Left renal pelvis (tissue), 4 donors: ENCODE measurements around the gene ANKH. TPM values are rescaled to one million over a fixed set of nuclear protein-coding genes. Genes with fewer than 3 reads are reported as not detected.
"Not testable (repeated sequence)": the region's sequence is repeated elsewhere in the genome, so short reads cannot be mapped to it uniquely, and the experiment has no call there.

Experiments used
- DNase-seq, 4 donors: peaks; one replicate each; pipeline ENCODE4 v3.0.0-alpha.2; 2013; ENCODE audit warnings: low read depth in 4 of 4, low spot score in 3 of 4
- polyA plus RNA-seq, 4 donors: library from polyadenylated mRNA; unstranded; fragments of 120-200 nt; gene quantifications; one replicate each; pipeline ENCODE4 v1.2.1, GENCODE V29; 2013; ENCODE audit not compliant: insufficient read length in 4 of 4

ANKH gene
- polyA plus RNA-seq, 4 donors = 11.0 to 22.5 (median 15.8) TPM

DNA sequence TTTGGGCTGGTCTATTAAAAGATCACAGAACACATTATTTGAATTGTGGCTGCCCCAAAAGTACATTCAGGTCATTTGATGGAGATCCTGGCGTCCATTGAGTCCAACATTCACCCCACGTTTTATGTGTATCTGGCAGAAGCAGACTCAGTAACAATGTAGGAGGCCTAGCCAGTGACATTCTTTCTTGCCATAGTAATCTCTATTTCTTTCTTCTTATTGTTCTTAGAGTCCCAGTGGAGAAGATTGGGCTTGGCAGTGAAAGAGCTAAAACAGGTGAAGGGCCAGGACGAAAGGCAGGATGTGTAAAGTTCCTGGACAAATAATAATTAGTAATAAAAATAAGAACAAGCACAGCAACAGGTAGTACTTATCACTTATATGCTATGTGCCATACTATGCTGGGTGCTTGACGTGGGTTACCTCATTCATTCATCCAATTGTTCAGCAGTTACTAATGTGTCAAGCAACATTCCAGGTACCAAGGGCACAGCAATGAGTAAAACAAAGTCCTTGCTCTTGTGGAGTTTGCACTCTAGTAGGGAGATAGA is 12.6 kb upstream of the ANKH start:
- no peak for DNase-seq

DNA sequence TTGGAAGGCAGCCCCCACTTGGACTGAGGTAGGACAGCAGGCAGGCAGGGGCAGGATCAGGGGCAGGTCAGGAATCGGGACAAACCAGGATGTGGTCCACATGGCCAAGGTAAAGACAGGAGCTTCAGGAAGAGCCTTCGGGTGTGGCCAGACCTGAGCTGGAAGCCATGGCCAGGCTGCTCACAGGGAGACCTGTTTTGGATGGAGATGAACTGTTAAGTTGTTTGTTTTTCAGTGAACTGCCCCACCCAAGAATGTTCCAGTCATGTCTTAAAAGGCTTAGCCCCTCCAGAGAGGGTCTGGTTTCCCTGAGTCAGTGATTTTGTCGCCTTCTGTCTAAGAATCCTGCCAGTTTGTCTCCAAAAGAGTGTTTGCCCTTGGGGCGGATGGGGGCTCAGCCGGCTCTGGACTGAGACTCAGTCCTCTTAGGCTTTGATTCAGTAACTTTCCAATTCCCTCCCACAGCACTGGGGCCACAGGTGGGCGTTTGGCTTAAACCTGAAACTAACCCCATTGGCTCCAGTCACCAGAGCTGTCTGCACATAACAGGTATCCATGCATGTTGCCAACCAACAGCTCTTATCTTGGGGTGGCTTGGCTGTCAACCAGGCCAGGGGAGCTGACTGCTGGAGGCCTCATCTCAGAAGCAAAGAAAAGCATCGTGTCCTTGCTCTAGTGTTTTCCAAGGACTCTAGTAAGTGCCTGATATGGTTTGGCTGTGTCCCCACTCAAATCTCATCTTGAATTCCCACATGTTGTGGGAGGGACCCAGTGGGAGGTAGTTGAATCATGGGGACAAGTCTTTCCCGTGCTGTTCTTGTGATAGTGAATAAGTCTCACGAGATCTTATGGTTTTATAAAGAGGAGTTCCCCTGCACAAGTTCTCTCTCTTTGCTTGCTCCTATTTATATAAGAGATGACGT is 11.3 kb upstream of the ANKH start:
- DNase-seq = no peak

DNA sequence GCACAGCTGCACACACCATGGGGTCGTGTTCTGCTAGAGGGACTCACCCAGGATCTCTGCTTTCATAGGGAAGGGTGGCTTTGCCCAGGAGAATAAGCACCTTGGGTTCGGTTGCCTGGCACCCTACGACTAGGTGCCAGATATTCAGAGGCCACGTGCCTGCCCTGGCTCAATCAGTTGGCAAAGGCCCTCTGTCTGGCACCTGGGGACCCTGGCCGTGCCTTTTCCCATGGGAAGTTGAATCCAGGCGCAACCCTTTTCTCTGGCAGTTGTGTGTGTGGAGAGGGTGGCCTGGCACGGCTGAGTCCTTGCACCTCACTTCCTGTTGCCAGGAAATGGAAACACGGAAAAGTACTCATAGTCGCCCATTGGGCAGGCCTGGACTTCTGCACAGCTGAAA is 10.2 kb upstream of the ANKH start:
- DNase-seq = no peak

DNA sequence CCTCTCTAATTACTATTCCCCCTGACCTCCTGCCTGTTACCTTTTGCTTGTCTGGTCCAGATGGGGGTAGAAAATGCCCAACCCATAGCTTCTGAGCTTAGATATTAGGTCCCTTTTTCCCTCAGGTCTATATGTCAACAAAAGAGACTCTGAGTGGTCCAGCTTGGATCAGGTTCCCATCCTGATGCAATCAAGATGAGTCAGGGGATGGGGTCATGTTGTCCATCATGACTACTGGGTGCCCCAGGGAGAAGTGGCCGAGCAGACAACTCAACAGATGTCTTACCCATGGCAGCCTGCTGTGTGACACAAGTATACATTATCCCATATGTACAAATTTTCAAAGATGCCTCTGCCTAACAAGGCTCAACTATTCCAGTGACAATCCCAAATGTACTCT is 9.1 kb upstream of the ANKH start:
- no peak for DNase-seq

DNA sequence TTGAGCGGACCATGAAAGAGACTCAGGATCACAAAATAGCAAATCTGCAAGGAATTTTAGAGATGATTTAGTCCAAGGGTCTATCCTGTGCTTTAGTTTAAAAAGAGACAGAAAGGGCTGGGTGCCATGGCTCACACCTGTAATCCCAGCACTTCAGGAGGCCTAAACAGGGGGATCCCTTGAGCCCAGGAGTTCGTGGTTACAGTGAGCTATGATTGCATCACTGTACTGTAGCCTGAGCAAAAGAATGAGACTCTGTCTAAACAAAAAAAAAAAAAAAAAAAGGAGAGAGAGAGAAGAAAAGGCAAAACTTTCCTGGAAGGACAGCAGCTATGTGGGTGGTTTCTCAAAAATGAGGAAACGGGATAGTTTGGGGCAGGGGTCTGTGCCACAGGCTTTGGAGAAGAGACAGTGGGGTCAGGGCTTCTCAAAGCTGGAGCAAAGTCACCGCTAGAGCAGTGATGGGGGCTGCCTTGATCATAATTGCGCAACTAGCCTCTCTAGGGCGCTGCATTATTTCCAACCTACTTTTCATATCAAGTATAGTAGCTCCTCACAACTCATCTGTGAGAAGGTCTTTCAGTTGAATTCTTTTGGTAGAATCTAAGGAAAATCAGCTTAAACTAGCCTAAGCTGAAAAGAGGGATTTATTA is 8.5 kb upstream of the ANKH start:
- DNase-seq = no peak

DNA sequence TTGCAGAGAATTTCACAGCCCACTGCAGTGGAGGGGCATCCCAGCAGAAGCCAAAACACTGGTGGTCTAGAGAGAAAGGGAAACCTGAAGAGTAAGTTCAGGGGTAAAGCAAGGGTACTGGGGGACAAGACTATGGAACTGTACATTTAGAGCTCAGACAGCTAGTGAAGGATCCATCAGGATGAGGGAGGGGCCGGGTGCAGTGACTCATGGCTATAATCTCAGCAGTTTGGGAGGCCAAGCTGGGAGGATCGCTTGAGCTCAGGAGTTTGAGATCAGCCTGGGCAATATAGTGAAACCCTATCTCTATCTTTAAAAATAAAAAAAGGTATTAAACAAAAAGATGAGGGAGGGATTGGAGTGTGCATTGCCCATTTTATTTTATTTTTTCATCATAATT is 7.8 kb upstream of the ANKH start:
- DNase-seq = no peak

DNA sequence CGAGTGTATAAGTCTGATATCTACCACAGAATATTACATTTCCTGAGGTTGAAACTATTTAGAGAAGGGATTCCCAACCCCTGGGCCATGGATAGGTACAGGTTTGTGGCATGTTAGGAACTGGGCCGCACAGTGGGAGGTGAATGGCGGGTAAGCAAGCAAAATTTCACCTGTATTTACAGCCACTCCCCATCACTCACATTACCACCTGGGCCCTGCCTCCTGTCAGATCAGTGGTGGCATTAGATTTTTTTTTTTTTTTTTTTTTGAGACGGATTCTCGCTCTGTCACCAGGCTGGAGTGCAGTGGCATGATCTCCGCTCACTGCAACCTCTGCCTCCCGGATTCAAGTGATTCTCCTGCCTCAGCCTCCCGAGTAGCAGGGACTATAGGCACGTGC is 6.6 kb upstream of the ANKH start:
- not testable (repeated sequence) for DNase-seq

DNA sequence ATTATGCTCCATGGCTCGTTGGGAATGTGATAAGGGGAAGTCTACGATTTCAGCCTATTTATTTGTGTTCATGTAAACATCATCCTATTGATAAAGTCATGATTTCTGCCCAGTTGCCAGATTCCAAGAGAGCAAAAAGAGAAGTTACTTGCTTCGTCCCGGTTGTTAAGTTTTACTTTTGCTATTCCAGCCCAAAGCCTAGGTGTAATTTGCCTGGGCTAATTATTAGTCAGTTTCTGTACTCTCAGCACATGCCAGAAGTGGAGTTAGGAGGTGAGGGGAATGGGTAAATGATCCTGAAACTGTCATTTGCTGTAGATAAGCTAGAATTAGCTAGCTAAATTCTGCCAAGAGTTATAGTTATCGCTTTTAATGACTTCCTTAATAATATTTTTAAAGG is 4.5 kb upstream of the ANKH start:
- no peak for DNase-seq

DNA sequence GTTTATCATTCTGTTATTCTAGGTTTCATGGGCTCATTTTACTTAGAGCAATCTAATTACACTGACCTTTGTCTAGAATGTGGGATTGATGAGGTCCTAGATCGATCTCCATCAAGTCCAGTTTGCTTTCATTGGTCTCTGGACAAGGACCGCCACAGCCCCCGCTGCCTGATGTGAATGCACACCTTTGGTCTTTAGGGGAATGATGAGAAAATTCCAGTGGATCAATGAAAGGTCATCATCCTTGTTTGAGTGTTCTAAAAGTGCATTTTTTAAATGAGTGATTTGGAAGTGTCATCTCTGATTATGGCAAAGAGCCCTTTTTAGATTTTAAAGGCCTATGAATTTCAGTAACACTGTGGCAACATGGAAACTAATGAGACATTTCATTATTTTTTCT is 2.2 kb upstream of the ANKH start:
- DNase-seq = no peak

DNA sequence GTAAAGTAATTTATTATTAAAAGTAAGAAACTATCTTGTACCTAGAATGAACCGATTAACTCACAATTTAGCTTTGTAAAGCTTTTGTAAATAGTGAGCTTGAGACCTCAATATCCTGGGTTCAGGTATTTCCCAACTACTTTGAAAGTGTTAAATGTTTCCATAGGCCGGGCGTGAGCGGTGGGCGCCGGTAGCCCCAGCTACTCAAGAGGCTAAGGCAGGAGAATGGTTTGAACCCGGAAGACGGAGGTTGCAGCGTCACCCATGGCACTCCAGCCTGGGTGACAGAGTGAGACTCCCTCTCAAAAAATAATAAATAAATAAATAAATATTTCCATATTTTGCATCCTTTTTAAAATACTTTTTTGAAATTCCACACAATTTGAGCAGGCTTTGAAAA is 1.5 kb upstream of the ANKH start:
- DNase-seq = no peak

DNA sequence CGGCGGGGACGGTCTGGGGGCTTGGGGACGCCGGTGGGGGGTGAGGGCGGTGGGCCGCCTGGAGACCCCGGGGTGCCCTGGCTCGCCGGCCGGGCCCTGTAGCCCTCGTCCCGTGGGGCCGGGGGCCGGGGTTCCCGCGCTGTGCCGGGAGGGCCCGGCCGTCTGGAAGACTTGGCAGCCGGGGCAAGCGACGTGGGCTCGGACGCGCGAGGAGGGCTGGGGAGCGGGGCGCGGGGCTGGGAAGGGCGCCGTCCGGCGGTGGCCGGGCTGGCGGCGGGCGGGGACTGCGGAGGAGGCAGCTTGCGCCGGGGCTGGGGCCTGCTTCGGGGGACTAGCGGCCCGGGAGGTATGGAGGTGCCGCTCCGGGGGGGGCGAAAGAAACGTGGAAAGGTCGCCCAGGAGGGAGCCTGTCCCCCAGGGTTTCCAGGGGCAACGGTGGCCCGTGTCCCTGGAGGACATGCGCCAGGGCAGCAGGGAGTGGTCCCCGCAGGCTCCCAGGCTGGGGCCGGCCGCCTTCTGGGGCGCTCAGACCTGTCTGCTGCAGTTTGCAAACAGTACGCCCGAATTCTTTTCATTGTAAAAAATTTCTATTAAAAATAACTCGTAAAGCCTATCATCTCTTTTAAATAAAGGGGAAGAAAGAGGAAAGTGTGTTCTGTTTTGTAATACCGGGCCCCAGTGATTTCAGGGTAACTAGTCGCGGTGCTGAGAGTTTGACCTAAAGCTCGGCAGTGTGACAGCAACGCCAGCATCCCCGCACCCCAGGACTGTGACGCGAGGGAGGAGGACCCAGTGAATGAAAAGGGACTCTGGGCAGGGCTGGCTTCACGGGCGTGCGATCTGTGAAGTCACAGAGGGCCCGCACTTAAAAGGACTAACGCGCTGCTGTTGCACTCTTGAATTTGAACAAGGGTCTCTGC is 752 bp upstream of the ANKH start:
- no peak for DNase-seq

DNA sequence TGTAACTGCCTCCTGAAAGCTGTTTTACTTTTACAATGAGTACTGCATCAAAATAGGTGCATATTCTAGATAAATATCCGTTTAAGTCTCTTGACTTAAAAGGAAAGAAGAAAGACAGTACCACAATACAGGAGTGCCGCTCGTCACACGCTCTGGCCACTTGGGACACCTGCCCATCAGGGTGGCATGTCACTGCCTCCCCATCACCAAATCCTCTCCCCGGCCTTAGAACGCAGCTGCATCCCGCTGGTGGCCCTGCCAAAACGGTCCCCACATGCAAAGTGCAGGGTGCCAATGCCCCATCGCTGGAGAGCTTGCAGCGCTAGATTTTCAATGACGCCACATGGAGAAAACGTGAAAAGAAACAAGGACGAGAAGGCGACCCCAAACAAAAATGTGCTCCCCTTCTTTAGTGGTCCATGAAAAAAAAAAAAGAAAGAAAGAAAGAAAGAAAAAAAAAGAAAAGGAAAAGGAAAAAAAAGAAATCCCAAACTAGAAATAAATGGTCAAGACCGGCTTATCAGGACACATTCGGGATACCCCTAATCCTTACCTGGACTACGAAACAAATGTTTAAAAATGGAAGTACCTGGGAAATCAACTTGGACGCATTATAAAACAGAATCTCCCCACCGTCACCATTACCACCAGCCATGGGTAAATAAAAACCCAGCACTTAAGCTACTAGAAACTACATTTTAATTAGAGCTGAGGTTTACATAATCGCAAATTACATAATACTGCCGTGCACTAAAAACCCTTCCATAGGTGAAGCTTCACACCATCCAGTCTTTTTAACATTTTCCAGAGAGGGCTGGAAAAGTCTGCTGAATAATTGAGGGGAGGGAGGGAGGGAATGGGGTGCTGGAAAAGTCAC is 1.0 kb downstream of the ANKH start:
- no peak for DNase-seq

DNA sequence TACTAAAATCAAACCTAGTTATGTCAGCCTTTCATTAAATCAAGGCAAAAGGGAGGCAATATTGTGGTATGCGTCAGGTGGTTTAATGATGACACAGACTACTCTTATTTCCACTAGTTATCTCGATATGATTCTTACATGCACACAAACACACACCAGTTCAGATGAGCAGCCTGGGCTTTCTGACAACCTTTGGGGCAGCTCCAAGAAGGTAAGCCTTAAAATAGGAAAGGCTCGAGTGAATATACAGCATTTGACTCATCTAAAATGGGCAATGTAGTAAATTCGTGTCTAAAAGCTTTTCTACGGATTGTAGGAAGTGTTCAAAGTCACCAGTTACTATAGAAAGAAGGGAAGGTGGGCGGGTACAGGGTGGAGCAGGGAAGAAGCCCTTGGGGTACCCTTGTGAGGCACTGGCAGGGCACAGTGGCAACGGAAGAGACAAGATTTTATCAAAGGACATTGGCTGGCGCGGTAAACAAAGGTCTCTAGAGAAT is 1.9 kb downstream of the ANKH start:
- DNase-seq = no peak

DNA sequence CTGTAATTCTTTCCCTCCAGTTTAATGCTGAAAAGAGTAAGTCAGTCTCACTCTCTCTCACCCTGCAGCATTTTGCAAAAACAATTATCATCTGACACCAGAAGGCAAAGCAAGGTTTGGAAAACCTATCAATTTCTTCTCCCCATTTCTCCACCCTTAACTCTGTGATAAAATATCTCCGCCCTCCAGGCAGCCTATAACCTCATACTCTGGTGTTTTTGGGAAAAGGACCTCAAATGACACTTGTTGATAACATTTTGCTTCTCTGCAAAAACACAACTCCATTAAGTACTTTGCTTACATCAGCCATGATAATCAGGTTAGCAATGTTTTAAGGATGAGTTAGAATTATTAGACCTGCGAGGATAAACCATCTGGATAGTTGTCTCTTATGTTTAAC is 2.3 kb downstream of the ANKH start:
- no peak for DNase-seq

DNA sequence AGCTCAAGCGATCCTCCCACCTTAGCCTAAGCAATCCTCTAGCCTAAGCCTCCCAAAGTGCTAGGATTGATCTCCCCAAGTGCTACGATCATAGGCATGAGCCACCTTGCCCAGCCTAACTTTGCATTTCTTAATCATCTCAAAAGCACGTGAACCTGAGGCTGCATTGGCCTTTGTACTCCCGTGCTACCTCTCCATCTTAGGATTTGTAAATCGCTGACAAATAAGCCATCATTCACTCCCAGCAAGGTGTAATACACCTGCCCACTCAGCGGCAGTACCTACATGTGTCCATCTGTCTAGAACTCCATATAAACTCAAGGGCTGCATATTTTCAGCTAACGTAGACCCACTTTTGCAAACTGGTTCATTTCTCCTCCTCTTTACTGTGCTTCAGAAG is 2.8 kb downstream of the ANKH start:
- DNase-seq = no peak

DNA sequence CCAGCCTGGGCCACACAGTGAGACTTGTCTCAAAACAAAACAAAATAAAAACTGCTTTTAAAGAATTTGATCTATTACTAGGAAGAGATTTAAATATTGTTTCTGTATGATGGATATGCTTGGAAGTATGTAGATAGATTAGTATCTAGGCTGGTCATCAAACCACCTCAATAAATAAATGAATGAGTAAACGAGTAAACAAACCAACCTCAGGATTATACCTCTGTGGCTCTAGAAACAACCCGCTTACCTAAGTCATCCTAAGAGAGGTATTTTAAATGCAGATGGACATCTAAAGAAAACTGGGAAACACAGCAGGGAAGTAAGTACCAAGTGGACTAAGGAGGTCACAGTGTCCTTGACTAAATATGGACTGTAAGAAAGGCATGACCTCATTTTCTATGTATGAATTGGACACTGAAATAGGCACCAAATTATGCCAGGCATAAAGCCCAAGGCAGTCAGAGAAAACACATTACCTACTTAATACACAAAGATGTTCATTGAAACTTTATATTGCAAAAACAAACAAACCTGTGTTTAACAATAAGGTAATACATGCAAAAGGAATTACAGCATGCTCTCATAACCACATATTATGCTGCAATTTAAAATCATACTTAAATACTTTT is 7.3 kb downstream of the ANKH start:
- no peak for DNase-seq

DNA sequence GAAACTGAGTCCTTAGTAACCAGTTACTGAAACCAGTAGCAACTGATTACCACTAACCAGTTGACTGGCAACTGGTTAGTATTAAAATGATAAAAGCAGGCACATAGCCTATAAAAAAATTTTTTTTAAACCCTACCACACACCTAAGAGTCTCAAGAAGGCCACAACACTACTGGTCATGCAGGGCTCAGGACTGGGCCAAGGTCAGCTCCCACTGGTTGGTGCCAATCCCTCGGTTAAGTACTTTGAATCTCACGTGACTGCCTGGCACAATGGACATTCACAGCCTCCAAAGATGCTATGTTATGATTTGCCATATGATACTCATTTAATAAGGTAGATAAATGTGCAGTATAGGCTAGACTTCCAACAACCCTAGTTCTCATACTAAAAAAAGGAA is 8.5 kb downstream of the ANKH start:
- no peak for DNase-seq

DNA sequence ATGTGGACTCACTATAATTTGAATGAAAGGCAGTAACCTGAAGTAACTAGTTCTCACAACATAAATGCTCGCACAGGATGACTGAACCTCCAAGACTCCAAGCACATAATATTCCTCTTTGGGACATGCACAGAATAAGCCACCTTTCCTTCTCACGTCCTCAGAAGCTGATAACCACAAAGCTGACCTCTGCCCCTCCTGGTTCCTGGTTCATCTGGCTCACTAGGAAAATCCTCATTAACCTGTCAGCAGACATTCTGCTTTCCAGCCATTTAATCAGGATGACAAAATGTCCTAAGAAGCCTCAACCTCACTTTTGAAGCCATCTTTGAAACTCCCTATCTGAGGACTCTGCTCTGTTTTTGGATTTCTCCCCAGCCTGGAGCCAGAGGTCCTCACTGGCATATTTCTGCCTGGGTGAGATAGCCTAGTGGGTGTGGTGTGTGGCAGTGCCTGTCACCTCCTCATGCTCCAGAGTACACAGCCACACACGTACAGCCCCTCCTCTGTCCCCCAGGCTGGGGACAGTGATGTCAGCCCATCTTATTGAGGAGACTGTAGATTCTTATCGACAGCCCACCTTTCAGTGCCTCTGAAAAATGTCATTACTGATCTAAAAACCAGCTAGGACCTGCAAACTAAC is 10.3 kb downstream of the ANKH start:
- DNase-seq = no peak

DNA sequence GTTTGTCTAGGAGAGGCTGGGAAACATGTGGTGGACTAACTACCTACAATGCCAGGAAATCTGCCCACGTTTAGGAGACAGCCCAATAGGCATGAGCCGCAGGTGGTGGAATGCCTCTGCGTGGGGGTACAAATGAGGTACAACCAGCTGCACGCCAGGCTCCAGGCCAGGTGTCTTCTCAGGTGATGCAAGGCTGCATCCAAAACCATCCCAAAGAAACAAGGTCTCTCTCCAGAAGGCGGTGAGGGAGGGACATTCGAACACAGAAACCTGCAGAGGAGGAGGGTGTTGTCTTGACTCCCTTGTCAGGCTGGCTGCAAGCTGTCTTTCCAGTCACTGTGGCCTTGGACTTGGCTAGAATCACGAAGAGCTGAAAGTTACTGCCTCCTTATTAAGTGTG is 11.6 kb downstream of the ANKH start:
- no peak for DNase-seq
